Stimulated activated CD4-positive, alpha-beta T cell treated with anti-CD3 and anti-CD28 coated beads, Interleukin-4, amount 100 ng/mL, for 4 hours (primary cell): ENCODE results near the gene ARHGAP42.

Experiments
- DNase-seq, 2 experiments: peaks; one replicate each; pipeline ENCODE4 v3.0.0-alpha.2; 2020

ARHGAP42 gene

GRCh38 chr11:100769165-100769564 lies 82.1 kb downstream of the ARHGAP42 start:
- no peak for DNase-seq

- no peak for DNase-seq
These were observed 82.5 kb downstream of the ARHGAP42 start for GRCh38 chr11:100769617-100770016.

- DNase-seq = no peak
These were observed 87.0 kb downstream of the ARHGAP42 start for GRCh38 chr11:100774132-100774531.

- DNase-seq = no peak
These were observed 87.8 kb downstream of the ARHGAP42 start for GRCh38 chr11:100774859-100775258.

- no peak for DNase-seq
These were observed 89.3 kb downstream of the ARHGAP42 start for GRCh38 chr11:100776212-100776896.

GRCh38 chr11:100777103-100777502 lies 90.0 kb downstream of the ARHGAP42 start:
- DNase-seq = no peak

GRCh38 chr11:100777736-100778135 lies 90.6 kb downstream of the ARHGAP42 start:
- DNase-seq = no peak

- DNase-seq = no peak
These were observed 91.2 kb downstream of the ARHGAP42 start for GRCh38 chr11:100778166-100778785.

GRCh38 chr11:100780470-100780869 lies 93.4 kb downstream of the ARHGAP42 start:
- no peak for DNase-seq

- no peak for DNase-seq
These were observed 98.3 kb downstream of the ARHGAP42 start for GRCh38 chr11:100785148-100785983.

GRCh38 chr11:100788561-100789295 lies 101.6 kb downstream of the ARHGAP42 start:
- no peak for DNase-seq

GRCh38 chr11:100789500-100789899 lies 102.4 kb downstream of the ARHGAP42 start:
- no peak for DNase-seq

GRCh38 chr11:100790073-100790472 lies 103.0 kb downstream of the ARHGAP42 start:
- DNase-seq = no peak

- DNase-seq = no peak
These were observed 104.0 kb downstream of the ARHGAP42 start for GRCh38 chr11:100791103-100791502.

- DNase-seq = no peak
These were observed 104.8 kb downstream of the ARHGAP42 start for GRCh38 chr11:100791860-100792259.

GRCh38 chr11:100793525-100793924 lies 106.4 kb downstream of the ARHGAP42 start:
- DNase-seq = no peak

- no peak for DNase-seq
These were observed 107.4 kb downstream of the ARHGAP42 start for GRCh38 chr11:100794446-100794845.

GRCh38 chr11:100799445-100799844 lies 112.4 kb downstream of the ARHGAP42 start:
- no peak for DNase-seq

- no peak for DNase-seq
These were observed 113.1 kb downstream of the ARHGAP42 start for GRCh38 chr11:100800202-100800601.

GRCh38 chr11:100801225-100801999 lies 114.3 kb downstream of the ARHGAP42 start:
- no peak for DNase-seq

GRCh38 chr11:100805506-100806199 lies 118.6 kb downstream of the ARHGAP42 start:
- no peak for DNase-seq

- DNase-seq = no peak
These were observed 119.2 kb downstream of the ARHGAP42 start for GRCh38 chr11:100806296-100806695.
